ENCODE data around the gene SRCIN1. TPM values are rescaled to one million over a fixed set of nuclear protein-coding genes. Genes with fewer than 3 reads are reported as not detected.
A peak's percentile ranks its signal among the peaks of the same experiment; 100 is the strongest.

SRCIN1 gene
- total RNA-seq, 1 donor from 2014 or later = 8.3 TPM

- no peak for DNase-seq (ENCODE audit: extremely low spot score, unreplicated experiment)
- Mint-ChIP-seq H3K27ac (peak overlapping the region; percentile 52), H3K4me3 (peak overlapping the region; percentile 56), H3K27me3 (peaks cover 13% of the 10 kb centered on the region), H3K4me1 (ENCODE audit: unreplicated experiment) (peaks cover 45% of the 10 kb centered on the region), H3K9me3 (no peaks in the 10 kb centered on the region), H3K36me3 (no peaks in the 10 kb centered on the region)
- no peak for TF ChIP-seq CTCF (conservative IDR thresholded peaks at IDR 0.05)
Measured at GRCh38 chr17:38598995-38599394, 6.8 kb downstream of the SRCIN1 start.

GRCh38 chr17:38598536-38598935 is 7.2 kb downstream of the SRCIN1 start:
- H3K27me3 Mint-ChIP-seq = peaks cover 9% of the 10 kb centered on the region
- H3K9me3 Mint-ChIP-seq = no peaks in the 10 kb centered on the region
- peak overlapping the region; percentile 52 for H3K27ac Mint-ChIP-seq
- DNase-seq (ENCODE audit: extremely low spot score, unreplicated experiment) = peak; percentile 83
- peaks cover 45% of the 10 kb centered on the region for H3K4me1 Mint-ChIP-seq (ENCODE audit: unreplicated experiment)
- peak overlapping the region; percentile 56 for H3K4me3 Mint-ChIP-seq
- H3K36me3 Mint-ChIP-seq = no peaks in the 10 kb centered on the region
- TF ChIP-seq CTCF (conservative IDR thresholded peaks at IDR 0.05) = no peak

- no peaks in the 10 kb centered on the region for H3K9me3 Mint-ChIP-seq
- no peak for DNase-seq (ENCODE audit: extremely low spot score, unreplicated experiment)
- no peak overlapping the region for H3K4me3 Mint-ChIP-seq
- no peaks in the 10 kb centered on the region for H3K36me3 Mint-ChIP-seq
- H3K4me1 Mint-ChIP-seq (ENCODE audit: unreplicated experiment) = peaks cover 52% of the 10 kb centered on the region
- H3K27me3 Mint-ChIP-seq = peaks cover 13% of the 10 kb centered on the region
- H3K27ac Mint-ChIP-seq = no peak overlapping the region
- no peak for TF ChIP-seq CTCF (conservative IDR thresholded peaks at IDR 0.05)
Measured at GRCh38 chr17:38597375-38597774, 8.4 kb downstream of the SRCIN1 start.

- H3K4me3 Mint-ChIP-seq = no peak overlapping the region
- H3K36me3 Mint-ChIP-seq = no peaks in the 10 kb centered on the region
- no peak for TF ChIP-seq CTCF (conservative IDR thresholded peaks at IDR 0.05)
- no peak for DNase-seq (ENCODE audit: extremely low spot score, unreplicated experiment)
- H3K27ac Mint-ChIP-seq = no peak overlapping the region
- peaks cover 52% of the 10 kb centered on the region for H3K4me1 Mint-ChIP-seq (ENCODE audit: unreplicated experiment)
- H3K9me3 Mint-ChIP-seq = no peaks in the 10 kb centered on the region
- H3K27me3 Mint-ChIP-seq = peaks cover 13% of the 10 kb centered on the region
Measured at GRCh38 chr17:38596651-38597050, 9.1 kb downstream of the SRCIN1 start.

- peaks cover 51% of the 10 kb centered on the region for H3K4me1 Mint-ChIP-seq (ENCODE audit: unreplicated experiment)
- H3K4me3 Mint-ChIP-seq = no peak overlapping the region
- H3K27ac Mint-ChIP-seq = no peak overlapping the region
- H3K27me3 Mint-ChIP-seq = peaks cover 13% of the 10 kb centered on the region
- no peaks in the 10 kb centered on the region for H3K36me3 Mint-ChIP-seq
- no peak for TF ChIP-seq CTCF (conservative IDR thresholded peaks at IDR 0.05)
- H3K9me3 Mint-ChIP-seq = no peaks in the 10 kb centered on the region
- DNase-seq (ENCODE audit: extremely low spot score, unreplicated experiment) = no peak
Measured at GRCh38 chr17:38595892-38596291, 9.9 kb downstream of the SRCIN1 start.

GRCh38 chr17:38594152-38594551 is 11.6 kb downstream of the SRCIN1 start:
- Mint-ChIP-seq H3K27ac (no peak overlapping the region), H3K4me3 (no peak overlapping the region), H3K4me1 (ENCODE audit: unreplicated experiment) (peaks cover 49% of the 10 kb centered on the region), H3K27me3 (peaks cover 13% of the 10 kb centered on the region), H3K36me3 (no peaks in the 10 kb centered on the region), H3K9me3 (no peaks in the 10 kb centered on the region)
- no peak for DNase-seq (ENCODE audit: extremely low spot score, unreplicated experiment)
- no peak for TF ChIP-seq CTCF (conservative IDR thresholded peaks at IDR 0.05)

Measured in type B pancreatic cell (in vitro differentiated cells).